GM21723 (cell line): ENCODE measurements around the gene ST6GAL1.

ENCODE experiments used
- ATAC-seq: cut with Tn5 transposase; IDR thresholded peaks from one replicate; pipeline ENCODE4 v1.9.1; 2021; ENCODE audit warnings: mild to moderate bottlenecking, moderate library complexity; ENCODE audit not compliant: unreplicated experiment

Gene ST6GAL1

DNA sequence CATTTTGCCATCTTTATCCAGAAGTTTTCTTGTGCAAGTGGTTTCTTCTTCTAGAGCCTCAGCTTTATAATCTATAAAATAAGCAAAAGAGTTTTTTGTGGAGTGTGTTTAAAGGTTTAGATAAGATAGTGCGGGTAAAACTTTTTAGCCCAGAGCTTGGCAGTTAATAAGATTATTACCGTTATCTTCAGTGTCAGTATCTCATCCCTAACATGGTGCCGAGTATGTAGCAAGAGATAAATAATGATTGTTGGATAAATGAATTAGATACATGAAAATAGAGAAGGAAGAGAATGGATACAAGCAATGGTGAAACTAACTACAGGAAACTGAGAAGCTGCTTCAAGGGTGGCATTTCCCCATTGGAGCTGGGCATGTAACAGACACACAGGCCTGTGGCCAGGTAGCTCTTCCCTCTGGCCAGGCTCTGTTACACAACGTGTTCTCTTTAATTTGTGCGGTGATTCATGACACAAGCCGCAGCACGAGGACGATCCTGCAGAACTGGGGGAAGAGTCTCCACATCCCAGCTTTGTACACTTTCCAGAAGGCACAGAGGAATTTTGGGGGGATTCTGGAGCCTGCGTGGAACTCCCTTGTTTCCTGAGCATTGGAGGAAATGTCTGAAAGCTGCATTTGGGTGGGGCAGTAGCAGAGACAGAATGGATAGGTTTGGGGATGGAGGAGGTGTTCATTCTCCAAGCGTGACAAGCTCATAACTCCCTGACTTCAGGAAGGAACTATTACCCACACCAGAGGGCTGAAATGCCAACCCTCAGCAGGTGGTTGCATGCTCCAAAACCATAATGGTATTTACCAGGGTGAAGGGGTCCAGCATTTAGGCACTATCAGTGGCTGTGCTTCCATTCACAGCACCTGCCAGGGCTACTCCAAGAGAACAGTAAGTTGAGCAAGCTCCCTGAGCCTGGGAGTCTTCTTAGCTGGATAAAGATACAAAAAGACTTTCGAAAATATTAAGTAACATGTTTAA, 14.2 kb upstream of the ST6GAL1 start:
- ATAC-seq, result no peak

DNA sequence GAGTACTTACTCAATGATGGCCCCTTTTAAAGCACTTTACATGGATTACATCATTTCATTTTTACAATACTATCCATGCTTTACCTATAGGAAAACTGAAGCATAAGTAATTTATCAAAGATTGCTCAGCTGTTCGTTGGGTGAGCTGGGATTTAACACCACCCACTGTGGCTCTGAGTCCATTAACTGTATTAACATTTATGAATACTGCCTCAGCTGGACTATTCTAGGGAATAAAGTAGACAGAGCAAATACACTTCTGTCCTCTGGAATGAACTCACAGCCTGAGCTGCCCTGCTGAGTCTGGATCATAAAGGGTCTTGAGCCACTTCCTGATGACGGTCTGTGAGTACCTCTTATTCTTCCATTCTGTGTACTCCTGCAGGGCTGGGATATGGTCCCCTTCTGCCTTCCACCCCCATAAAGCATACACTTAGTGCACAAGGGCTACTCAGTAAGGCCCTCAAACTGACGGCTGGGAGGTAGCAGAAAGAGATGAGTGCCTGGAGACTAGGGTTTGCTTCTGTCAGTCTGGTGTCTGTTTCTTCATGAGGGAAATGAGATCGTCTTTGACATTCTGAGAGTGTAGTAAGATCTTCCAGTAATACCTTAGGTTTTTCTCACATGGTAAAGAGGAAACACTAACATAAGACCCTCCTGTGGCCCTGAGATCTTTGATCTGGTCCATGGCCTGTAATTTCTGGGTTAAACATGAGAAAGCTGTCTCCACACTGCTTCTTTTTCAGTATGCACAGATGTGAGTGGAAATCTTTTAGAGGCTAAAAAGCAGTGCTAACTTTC, 12.6 kb upstream of the ST6GAL1 start:
- ATAC-seq, result no peak

DNA sequence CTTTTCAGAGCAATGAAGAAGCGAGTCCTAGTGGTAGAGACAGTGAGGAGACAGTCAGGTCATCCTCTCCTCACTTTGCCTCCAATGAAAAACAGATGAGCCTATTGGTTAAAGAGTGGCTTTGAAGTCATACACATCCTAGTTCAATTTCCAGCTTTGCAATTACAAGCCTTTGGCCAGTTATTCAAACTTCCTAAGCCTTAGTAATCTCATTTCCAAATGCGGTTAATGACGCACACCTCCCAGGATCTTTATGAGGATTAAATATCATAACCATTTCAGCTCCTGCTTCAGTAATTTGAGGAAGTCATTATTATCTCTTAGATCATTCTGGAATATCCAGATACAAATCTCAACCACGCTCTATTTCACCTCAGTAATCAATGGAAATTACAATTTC, 10.0 kb upstream of the ST6GAL1 start:
- ATAC-seq, result no peak

DNA sequence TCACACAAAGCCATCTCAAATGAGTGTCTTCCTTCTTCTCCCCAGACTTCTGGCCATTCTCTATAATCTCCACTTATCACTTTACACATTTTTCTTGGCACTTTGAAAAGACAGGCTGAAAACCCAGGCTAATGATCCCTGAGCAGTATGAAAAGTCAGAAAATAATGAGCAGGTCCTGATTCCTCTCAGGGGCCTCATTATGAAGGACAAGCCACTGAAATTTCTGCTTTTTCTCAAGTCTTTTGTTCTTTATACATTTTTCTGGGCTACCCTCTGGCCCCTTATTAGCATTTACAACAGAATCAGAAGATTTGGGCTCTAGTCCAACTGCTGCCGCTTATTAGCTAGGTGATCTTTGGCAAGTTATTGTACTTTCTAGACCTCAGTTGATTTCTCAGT, 9.5 kb upstream of the ST6GAL1 start:
- no peak for ATAC-seq

DNA sequence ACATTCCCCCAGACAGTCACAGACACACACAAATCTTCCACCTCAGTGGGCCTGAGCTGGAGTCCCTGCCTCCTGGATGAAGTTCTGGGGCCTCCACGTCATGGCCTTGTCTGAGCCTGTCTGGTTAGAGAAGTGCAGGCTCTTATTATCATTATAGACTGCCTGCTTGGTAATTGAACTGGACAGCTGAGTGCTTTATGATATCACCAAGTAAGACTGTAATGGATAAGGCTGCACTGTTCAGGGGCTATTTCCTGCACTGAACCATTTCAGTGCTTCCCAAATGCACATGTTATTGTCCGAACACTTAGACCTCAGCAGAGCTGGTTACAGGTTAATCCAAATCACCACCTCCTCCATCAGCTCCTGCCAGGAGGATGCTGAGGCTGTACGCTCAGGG, 8.7 kb upstream of the ST6GAL1 start:
- no peak for ATAC-seq

DNA sequence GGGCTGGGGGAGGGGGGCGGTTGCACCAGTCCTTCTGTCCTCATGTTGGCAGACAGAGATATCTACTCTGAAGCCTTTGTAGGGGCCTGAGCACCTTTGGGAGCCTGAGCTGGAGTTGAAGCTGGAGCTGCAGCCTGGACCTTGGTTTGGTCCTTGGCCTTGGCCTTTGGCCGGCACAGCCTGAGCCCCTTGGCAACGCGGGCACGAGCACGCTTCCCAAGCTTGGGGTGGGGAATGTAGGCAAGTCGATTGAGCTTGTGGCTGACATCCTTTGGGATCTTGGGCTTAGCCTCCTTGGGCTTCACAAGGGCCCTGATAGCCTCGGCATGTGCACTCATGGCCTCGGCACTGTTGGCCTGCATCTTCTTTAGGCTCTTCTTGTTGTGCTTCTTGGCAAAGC, 8.1 kb upstream of the ST6GAL1 start:
- no peak for ATAC-seq

DNA sequence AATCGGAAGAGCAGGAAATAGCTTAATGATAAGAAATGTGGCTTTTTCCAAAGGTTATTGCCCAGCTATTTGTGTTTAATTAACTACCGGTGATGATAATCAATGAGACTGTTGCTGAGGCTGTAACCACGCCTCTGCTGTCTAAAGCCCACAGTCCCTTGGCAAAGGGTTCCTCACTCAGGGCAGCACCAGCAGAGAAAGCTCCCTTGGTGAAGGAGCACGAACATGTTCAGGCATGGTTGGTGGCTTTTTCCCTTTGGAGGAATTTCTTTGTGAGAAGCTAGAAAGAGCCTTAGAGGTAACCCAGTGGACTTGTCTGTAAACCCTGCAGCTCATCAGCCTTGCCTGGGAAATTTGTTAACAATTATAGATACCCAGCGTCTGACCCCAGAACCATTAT, 7.5 kb upstream of the ST6GAL1 start:
- no peak for ATAC-seq

DNA sequence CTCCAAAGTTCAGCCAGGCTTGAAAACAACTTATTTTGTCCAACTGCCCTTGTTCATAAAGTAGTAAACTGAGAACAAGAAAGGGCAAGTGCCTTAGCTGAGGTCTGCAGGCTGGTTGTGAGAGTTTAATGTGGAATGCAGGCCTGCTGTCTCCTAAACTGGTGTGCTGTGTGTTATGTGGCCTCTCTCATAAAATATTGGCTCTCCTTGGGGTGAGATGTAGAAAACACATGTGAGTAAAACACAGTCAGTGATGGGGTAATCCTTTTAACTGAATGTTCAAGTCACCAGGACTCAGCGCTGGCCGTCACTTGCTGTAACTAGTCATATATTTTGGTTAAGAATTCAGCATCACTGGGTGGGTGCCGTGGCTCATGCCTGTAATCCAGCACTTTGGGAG, 7.1 kb upstream of the ST6GAL1 start:
- no peak for ATAC-seq

DNA sequence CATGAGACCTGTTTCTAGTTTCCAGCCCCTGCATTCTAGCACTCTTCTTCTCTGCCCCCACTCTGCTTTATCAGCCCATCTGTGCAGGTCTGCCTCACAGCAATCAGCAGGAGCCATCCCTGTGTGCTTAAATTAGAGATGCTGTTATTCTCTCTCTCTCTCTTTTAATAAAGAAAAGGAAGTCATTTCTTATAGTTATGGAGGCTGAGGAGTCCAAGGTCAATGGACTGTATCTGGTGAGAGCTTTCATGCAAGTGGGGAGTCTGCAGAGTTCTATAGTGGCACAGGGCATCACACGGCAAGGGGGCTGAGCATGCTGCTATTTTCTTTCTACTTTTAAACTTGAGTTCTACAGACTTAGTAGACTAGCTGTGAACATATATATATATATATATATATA, 4.5 kb upstream of the ST6GAL1 start:
- no peak for ATAC-seq

DNA sequence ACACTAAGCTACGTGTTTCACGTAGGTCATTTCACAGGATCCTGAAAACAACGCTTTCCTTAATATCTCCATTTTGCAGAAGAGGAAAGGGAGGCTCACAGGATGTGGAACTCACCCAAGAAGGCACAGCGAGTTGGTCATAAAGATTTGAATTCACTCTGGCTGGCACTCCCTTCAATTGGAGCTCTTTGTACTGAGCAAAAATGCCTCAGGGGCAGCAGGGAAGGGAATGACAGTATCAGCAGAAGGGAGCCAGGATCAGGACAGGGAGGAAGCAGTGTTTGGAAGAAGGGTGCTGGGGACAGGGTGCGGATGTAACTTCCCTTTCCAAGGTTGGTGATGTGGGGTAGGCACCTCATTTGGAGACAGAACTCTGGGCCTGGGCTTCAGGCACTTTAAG, 1.1 kb upstream of the ST6GAL1 start:
- ATAC-seq, result no peak

DNA sequence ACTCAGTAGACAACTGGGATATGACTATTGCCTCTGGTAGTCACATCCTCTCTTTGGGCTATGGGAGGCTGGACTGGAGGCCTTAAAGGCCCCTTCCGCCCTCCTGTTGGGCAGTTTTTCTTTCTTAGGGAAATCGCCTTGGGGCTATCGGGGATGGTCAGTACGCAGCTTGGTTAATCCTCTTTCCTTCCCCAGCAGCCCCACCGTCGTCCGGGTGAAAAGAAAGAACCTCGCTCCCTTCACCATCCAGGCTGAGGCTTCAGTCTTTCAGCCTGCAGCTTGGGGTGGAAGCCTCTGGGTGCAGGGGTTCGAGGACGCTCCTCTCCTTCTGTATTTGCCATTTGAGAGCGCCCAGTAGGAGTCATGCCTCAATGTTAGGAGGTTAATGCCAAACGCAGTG, 641 bp upstream of the ST6GAL1 start:
- ATAC-seq, result no peak

DNA sequence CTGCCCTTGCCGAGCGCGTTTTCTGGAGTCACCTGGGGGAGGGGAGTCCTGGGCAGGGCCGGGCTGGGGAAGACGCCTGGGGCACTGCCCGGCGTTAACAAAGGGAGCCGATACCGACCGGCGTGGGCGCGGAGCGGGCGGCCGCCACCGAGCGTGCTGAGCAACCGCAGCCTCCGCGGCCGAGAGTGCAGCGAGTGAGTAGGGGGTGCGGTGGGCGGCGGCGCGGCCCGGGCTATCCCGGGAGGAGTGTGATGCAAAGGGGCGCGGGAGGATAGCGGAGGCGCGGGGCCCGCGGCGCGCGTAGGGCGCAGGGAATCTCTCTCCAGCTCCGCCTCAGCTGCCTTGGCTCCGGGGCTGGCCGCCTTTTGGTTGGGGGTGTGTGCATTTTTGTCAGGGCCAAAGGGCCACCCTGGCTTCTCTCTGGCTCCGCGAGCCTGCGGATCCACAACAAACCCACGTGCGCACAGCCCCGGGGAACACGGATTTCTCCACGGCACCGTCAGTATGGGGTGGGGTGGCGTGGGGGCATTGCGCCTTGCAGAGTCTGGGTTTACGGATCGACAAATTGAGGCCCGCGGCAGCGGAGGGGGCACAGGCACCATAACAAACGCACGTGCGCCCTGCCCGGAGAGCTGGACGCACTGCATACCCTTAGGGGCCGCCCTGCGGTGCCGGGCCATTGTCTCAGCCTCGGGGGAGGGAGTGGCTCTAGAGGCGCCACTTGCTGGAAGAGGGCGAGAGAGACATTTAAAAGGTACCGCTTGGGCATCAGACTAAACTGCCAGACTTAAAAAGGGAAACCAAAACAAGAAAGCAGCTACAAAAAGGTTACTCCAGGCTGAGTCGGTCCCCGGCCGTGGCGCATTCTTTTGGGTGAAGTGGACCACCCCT, 560 bp downstream of the ST6GAL1 start:
- peak; percentile 62 for ATAC-seq

DNA sequence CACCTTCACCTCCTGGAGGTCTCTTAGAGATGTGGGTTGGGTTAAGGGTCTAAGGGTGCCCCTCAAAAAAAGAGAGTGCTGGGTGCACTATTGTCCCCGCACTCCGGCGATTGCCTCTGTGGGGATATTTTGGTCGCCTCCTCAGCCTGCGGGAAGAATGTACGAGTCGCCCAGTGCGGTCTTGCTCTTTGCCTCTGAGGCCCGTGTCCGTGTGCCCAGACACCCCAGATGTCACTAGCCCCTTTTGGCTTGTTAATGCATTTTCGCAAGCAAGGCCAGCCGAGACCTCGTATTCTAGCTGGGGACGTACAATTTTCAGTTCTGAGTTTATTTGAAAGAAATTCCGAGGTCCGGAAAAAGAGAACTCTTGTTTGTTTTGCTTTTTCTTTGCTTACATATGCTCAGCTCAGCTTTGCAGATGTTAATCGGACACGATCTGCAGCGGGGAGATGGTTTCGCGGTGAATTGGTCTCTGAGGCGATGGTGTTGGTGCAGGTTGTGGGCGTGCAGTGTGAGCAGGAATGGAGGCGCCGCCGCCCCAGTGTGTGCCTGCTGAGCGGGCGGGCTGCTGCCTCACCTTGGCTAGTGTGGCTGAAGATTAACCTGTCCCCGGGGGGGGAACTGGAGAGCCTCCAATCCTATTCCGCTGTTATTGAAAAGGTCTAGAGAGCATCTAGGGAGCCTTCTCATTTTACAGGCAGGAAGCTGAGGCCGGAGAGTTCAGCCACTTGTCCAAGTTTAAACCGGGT, 1.4 kb downstream of the ST6GAL1 start:
- ATAC-seq, result peak; percentile 38

DNA sequence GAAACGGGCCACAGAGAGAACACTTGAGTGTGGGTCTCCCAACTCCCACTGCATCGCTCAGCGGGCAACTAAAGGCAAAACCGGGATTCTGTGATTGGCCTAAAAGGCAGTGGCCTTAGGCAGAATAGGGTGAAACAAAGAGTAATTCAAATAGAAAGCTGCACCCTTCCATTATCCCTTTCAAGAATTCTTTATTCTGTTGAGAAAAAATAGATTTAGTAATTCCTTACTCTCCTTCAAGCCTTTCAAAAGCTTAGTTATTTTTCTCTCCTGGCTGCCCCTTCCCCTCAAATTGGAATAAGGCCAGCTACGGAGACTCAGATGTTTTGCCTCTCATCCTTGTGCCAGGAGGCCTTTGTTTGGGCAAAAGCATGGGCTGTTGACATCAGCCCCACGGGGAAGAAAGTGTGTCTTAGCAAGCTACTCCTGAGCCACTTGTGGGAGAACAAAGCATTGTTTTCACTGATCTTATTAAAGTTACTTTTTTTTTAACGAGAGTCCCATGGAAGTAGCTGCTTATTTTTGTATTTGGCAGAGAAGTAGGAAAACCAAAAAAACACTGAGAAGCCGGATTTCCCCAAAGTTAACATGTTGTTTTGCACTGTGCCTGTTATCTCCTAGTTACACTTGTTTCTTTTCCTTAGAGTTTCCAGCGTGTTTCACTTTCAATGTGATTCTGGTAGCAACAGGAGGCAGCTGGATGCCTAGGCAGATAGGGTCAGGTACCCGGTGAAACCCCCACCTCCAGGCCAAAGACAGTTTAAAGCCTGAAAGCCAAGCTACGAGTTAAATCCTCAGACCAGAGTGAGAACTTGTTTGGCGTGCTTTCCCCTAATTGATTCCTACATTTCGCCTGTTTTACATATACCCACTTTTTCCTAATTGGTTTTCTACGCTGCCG, 2.2 kb downstream of the ST6GAL1 start:
- ATAC-seq, result no peak

DNA sequence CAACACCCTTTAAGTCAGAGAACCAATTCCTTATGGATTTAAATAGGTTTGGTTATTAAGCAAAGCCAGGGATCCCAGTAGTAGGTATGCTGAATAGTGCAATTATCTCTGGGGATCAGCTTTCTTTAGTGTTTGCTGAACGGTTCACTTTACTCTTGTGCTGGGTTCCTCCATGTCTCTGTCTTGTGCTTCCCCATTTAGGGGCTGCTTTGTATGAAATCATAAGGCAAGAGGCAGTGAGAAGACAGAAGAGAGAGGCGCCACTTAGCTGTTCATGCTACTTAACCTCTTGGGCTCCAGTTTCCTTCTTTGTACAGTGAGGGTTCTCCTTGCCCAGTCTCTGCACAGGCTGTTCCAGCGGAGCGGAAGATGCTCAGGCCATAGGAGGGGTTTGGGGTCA, 3.5 kb downstream of the ST6GAL1 start:
- ATAC-seq, result no peak

DNA sequence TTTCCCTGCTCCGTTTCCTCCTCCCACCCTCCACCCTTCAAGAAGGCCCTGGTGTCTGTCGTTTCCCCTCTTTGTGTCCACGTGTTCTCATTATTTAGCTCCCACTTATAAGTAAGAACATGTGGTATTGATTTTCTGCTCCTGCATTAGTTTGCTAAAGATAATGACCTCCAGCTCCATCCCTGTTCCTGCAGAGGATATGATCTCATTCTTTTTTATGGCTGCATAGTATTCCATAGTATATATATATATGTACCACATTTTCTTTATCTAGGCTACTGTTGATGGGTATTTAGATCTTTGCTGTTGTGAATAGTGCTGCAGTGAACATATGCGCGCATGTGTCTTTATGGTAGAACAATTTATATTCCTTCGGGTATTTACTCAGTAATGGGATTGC, 4.8 kb downstream of the ST6GAL1 start:
- ATAC-seq, result no peak

DNA sequence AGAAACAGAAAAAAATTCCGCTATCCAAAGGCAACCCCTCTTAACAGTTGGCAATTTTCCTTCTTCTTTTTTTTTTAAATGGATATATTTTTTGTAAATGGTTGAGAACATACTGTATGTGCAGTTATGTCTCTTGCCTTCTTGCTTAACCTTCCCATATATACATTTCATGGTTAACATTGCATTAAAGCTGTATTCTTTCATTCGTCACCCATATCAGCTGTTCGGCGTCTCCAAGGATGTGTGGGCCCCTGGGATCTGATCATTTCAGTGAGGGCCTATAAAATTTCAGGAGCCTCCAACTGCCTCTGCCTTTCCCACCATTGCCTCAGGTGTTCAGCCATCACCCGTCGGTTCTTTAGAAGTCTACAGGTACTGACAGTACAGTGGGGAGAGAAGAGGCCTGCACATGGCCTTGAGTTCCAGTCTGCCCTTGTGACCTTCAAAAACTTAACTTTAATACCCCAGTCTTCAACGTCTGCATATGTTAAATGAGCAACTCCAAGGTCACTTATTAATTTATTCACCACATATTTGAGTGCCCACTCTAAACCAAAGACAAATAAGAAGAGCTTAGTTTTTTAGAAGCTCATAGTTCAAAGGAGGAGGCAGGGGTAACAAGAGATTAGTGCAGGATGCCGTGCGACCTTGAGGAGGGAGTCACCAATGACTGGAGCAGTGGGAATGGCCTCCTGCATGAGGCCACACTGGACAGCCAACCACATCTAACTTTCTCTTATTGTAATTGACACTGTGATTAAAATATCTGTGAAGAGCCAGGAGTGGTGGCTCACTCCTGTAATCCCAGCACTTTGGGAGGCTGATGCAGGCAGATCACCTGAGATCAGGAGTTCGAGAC, 6.9 kb downstream of the ST6GAL1 start:
- ATAC-seq, result no peak

DNA sequence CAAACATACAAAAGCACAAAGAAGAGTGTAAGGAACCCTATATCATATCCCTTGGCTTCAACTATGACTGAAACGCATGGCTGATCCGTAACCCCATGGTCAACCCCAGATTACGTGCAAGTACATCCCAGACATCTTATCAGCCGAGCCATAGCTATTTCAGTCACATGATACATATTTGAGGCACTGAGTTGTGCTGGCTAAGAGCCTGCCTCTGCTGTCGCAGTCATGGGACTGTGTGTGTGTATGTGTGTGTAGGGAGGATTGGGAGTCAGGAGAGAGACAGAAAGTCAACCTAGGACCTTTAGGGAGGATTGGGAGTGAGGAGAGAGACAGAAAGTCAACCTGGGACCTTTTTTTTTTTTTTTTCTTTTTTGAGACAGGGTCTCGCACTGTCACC, 8.4 kb downstream of the ST6GAL1 start:
- ATAC-seq, result no peak
